Endothelial cell (in vitro differentiated cells): ENCODE data around the gene PLCG2. TPM values are rescaled to one million over a fixed set of nuclear protein-coding genes. Genes with fewer than 3 reads are reported as not detected.
"Not testable (repeated sequence)": the region's sequence is repeated elsewhere in the genome, so short reads cannot be mapped to it uniquely, and the experiment has no call there.

Experiments
- DNase-seq: peaks from one replicate; pipeline ENCODE4 v3.0.0; 2021; ENCODE audit warnings: low spot score
- H3K27ac Mint-ChIP-seq: one replicate; pipeline ENCODE4 v1.8.0; 2021; ENCODE audit warnings: mixed read lengths, inconsistent platforms; ENCODE audit not compliant: unreplicated experiment
- H3K27me3 Mint-ChIP-seq: one replicate; pipeline ENCODE4 v1.8.0; 2021; ENCODE audit warnings: mild to moderate bottlenecking, moderate library complexity, mixed read lengths, inconsistent platforms; ENCODE audit not compliant: unreplicated experiment
- H3K36me3 Mint-ChIP-seq: one replicate; pipeline ENCODE4 v1.8.0; 2021; ENCODE audit warnings: mild to moderate bottlenecking, low read depth, mixed read lengths, inconsistent platforms; ENCODE audit not compliant: unreplicated experiment
- H3K4me1 Mint-ChIP-seq: one replicate; pipeline ENCODE4 v1.8.0; 2021; ENCODE audit warnings: mild to moderate bottlenecking, mixed read lengths, inconsistent platforms; ENCODE audit not compliant: unreplicated experiment
- H3K4me3 Mint-ChIP-seq: one replicate; pipeline ENCODE4 v1.8.0; 2021; ENCODE audit warnings: mild to moderate bottlenecking, mixed read lengths, inconsistent platforms; ENCODE audit not compliant: unreplicated experiment
- H3K9me3 Mint-ChIP-seq: one replicate; pipeline ENCODE4 v1.8.0; 2021; ENCODE audit warnings: mixed read lengths, inconsistent platforms; ENCODE audit not compliant: unreplicated experiment
- CTCF ChIP-seq: fragments of 200-600 bp; sonication (generic); IDR thresholded peaks from one replicate; pipeline ENCODE4 v1.5.0; 2021; ENCODE audit warnings: antibody characterized with exemption; ENCODE audit not compliant: unreplicated experiment
- total RNA-seq: library from RNA; stranded (reverse); fragmentation: NEBNext Ultra II Directional; extraction: Animal tissue kit (Norgen Biotek cat#: 25700); gene quantifications from one replicate; pipeline ENCODE4 v1.2.1, GENCODE V29; 2021; ENCODE audit not compliant: unreplicated experiment

Gene PLCG2
- total RNA-seq, 1 donor from 2014 or later = 103 TPM

- H3K4me3 Mint-ChIP-seq = no peak overlapping the region
- peaks cover 2% of the 10 kb centered on the region for H3K4me1 Mint-ChIP-seq
- DNase-seq = peak; percentile 70
- TF ChIP-seq CTCF = peak; percentile 88
- no peaks in the 10 kb centered on the region for H3K9me3 Mint-ChIP-seq
- no peak overlapping the region for H3K27ac Mint-ChIP-seq
- peaks cover 4% of the 10 kb centered on the region for H3K27me3 Mint-ChIP-seq
- H3K36me3 Mint-ChIP-seq = peaks cover 10% of the 10 kb centered on the region
Measured at GRCh38 chr16:81873843-81874752, 95.0 kb downstream of the PLCG2 start.

- DNase-seq = no peak
Measured at GRCh38 chr16:81875461-81875860, 96.4 kb downstream of the PLCG2 start.

GRCh38 chr16:81876273-81876900 lies 97.3 kb downstream of the PLCG2 start:
- Mint-ChIP-seq H3K9me3 (no peaks in the 10 kb centered on the region), H3K27me3 (peaks cover 4% of the 10 kb centered on the region), H3K4me1 (peaks cover 2% of the 10 kb centered on the region), H3K36me3 (peaks cover 5% of the 10 kb centered on the region), H3K4me3 (no peak overlapping the region), H3K27ac (no peak overlapping the region)
- DNase-seq = no peak
- TF ChIP-seq CTCF = no peak

More at GRCh38 chr16:81875461-81875860, 96.4 kb downstream of the PLCG2 start:
- Mint-ChIP-seq H3K4me3 (no peak overlapping the region), H3K27ac (no peak overlapping the region), H3K27me3 (peaks cover 4% of the 10 kb centered on the region), H3K4me1 (peaks cover 2% of the 10 kb centered on the region), H3K9me3 (no peaks in the 10 kb centered on the region), H3K36me3 (peaks cover 5% of the 10 kb centered on the region)
- TF ChIP-seq CTCF = no peak

GRCh38 chr16:81877490-81877889 lies 98.4 kb downstream of the PLCG2 start:
- DNase-seq, H3K27me3 Mint-ChIP-seq, H3K9me3 Mint-ChIP-seq, H3K4me1 Mint-ChIP-seq, H3K36me3 Mint-ChIP-seq, H3K27ac Mint-ChIP-seq, H3K4me3 Mint-ChIP-seq: not testable (repeated sequence)

- Mint-ChIP-seq H3K36me3 (peaks cover 5% of the 10 kb centered on the region), H3K27ac (no peak overlapping the region), H3K4me1 (peaks cover 2% of the 10 kb centered on the region), H3K27me3 (peaks cover 2% of the 10 kb centered on the region), H3K4me3 (no peak overlapping the region), H3K9me3 (no peaks in the 10 kb centered on the region)
- DNase-seq = no peak
- no peak for TF ChIP-seq CTCF
Measured at GRCh38 chr16:81878529-81878928, 99.4 kb downstream of the PLCG2 start.
